HAP-1 (cell line): ENCODE measurements around the gene SGPL1.
A peak's percentile ranks its signal among the peaks of the same experiment; 100 is the strongest.
"Not testable (repeated sequence)": the region's sequence is repeated elsewhere in the genome, so short reads cannot be mapped to it uniquely, and the experiment has no call there.

Experiments
- DNase-seq, 2 experiments: peaks; one replicate each; pipeline ENCODE4 v3.0.0-alpha.2; 2016 to 2020; ENCODE audit warnings: low spot score in 2 of 2
- H3K27me3 ChIP-seq: fragments of 250-450 bp; sonication (Bioruptor Pico); 2 replicates; pipeline ENCODE4 v1.5.1; 2020; ENCODE audit warnings: low read depth, mild to moderate bottlenecking, moderate library complexity
- H3K36me3 ChIP-seq: fragments of 250-450 bp; sonication (Bioruptor Pico); replicated peaks from 2 replicates; pipeline ENCODE4 v1.5.1; 2020; ENCODE audit warnings: mild to moderate bottlenecking
- H3K4me1 ChIP-seq: fragments of 250-450 bp; sonication (Bioruptor Pico); 2 replicates; pipeline ENCODE4 v1.5.1; 2020; ENCODE audit warnings: mild to moderate bottlenecking
- H3K4me3 ChIP-seq: fragments of 250-450 bp; sonication (Bioruptor Pico); 2 replicates; pipeline ENCODE4 v1.5.1; 2020; ENCODE audit warnings: mild to moderate bottlenecking, moderate library complexity
- H3K9me3 ChIP-seq: fragments of 250-450 bp; sonication (Bioruptor Pico); 2 replicates; pipeline ENCODE4 v1.5.1; 2020; ENCODE audit warnings: mild to moderate bottlenecking, moderate library complexity
- in situ Hi-C: fragments of 300-500 bp; cut with MboI; formaldehyde crosslinking; loops from 3 replicates; pipeline ENCODE4 v1.14.3; 2020; ENCODE audit warnings: low sequenced_read_pairs, inconsistent platforms, mixed read lengths

Gene SGPL1, protein sequence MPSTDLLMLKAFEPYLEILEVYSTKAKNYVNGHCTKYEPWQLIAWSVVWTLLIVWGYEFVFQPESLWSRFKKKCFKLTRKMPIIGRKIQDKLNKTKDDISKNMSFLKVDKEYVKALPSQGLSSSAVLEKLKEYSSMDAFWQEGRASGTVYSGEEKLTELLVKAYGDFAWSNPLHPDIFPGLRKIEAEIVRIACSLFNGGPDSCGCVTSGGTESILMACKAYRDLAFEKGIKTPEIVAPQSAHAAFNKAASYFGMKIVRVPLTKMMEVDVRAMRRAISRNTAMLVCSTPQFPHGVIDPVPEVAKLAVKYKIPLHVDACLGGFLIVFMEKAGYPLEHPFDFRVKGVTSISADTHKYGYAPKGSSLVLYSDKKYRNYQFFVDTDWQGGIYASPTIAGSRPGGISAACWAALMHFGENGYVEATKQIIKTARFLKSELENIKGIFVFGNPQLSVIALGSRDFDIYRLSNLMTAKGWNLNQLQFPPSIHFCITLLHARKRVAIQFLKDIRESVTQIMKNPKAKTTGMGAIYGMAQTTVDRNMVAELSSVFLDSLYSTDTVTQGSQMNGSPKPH

DNA sequence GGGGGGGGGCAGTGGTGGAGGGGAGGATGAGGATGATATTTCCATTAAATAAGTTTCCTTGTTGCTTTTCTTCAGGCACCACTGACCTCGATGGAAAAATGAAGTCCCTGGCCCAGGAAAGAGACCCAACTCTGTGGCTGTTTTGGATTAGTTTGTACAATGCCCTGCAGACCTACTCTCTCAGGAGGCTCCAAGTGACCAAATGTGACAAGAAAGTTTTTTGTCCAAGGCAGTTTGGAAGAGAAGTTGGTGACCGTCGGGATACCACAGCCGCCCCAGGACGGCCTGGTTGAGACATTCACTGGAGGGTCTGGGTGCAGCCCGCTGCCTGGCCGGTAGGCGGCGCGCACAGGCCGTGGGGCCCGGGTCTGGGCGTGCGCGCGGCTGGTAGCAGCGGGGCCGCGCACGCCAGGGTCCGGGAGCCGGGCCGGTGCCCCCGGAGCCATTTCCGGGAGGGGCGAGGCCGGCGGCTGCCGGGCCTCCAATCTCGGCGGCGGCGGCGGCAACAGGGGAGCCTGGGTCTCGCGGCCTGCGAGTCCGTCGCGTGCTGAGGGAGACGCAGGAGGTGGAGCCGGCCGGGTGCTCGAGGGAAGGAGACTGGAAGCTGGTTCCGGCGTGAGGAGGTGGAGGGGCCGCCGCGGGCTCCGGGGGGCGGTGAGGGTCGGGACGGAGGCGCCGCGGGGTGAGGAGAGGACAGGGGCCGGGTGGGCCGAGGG is at the start of gene SGPL1:
Gene SGPL1 (plus strand): TSS at position 445 of the 716 bp plus-strand sequence. CDS start 906 bp downstream, outside the sequence.
- peak within 1 kb of the TSS; percentile 72 for H3K4me3 ChIP-seq
- peak; percentile 79 to 87 for DNase-seq
- H3K9me3 ChIP-seq: no peaks in the 10 kb centered on the region
- no peaks in the 10 kb centered on the region for H3K27me3 ChIP-seq
- H3K36me3 ChIP-seq: peaks cover 28% of the 10 kb centered on the region
- peaks cover 12% of the 10 kb centered on the region; the same call in 1 of the 2 replicates for H3K4me1 ChIP-seq
- in situ Hi-C loops: no loop called here

- not testable (repeated sequence) for H3K4me3 ChIP-seq, H3K27me3 ChIP-seq, H3K4me1 ChIP-seq, H3K36me3 ChIP-seq, DNase-seq, H3K9me3 ChIP-seq
- in situ Hi-C loops: loop anchor here (10.0 kb wide), 2 partner anchors 223 to 303 kb away; no protein-coding TSS in a partner anchor
Measured at GRCh38 chr10:70768026-70768685, 47.6 kb upstream of the SGPL1 start.

GRCh38 chr10:70769121-70769520 is 46.6 kb upstream of the SGPL1 start:
- Histone ChIP-seq H3K4me1 (no peaks in the 10 kb centered on the region), H3K4me3 (no peak overlapping the region), H3K9me3 (peaks cover 4% of the 10 kb centered on the region; the same call in 1 of the 2 replicates), H3K36me3 (no peaks in the 10 kb centered on the region), H3K27me3 (no peaks in the 10 kb centered on the region)
- peak in 1 of 2 experiments; percentile 1 for DNase-seq
- in situ Hi-C loops: loop anchor here (10.0 kb wide), 2 partner anchors 224 to 304 kb away; no protein-coding TSS in a partner anchor

GRCh38 chr10:70770001-70770400 is 45.7 kb upstream of the SGPL1 start:
- no peaks in the 10 kb centered on the region for H3K36me3 ChIP-seq
- in situ Hi-C loops: no loop called here
- no peaks in the 10 kb centered on the region for H3K27me3 ChIP-seq
- DNase-seq: no peak
- no peak overlapping the region for H3K4me3 ChIP-seq
- peaks cover 4% of the 10 kb centered on the region; the same call in 1 of the 2 replicates for H3K9me3 ChIP-seq
- H3K4me1 ChIP-seq: no peaks in the 10 kb centered on the region

- in situ Hi-C loops, H3K4me3 ChIP-seq, H3K27me3 ChIP-seq, H3K9me3 ChIP-seq, H3K4me1 ChIP-seq, DNase-seq, H3K36me3 ChIP-seq: not testable (repeated sequence)
Measured at GRCh38 chr10:70770516-70770915, 45.2 kb upstream of the SGPL1 start.

- Histone ChIP-seq H3K9me3 (peaks cover under 1% of the 10 kb centered on the region; the same call in 1 of the 2 replicates), H3K27me3 (no peaks in the 10 kb centered on the region), H3K36me3 (no peaks in the 10 kb centered on the region), H3K4me3 (no peak overlapping the region), H3K4me1 (no peaks in the 10 kb centered on the region)
- in situ Hi-C loops: no loop called here
- DNase-seq: no peak
Measured at GRCh38 chr10:70771311-70772194, 44.2 kb upstream of the SGPL1 start.

- no peaks in the 10 kb centered on the region for H3K4me1 ChIP-seq
- H3K36me3 ChIP-seq: no peaks in the 10 kb centered on the region
- DNase-seq: peak in 1 of 2 experiments; percentile 4
- H3K9me3 ChIP-seq: no peaks in the 10 kb centered on the region
- no peak overlapping the region for H3K4me3 ChIP-seq
- in situ Hi-C loops: no loop called here
- H3K27me3 ChIP-seq: no peaks in the 10 kb centered on the region
Measured at GRCh38 chr10:70772627-70773026, 43.1 kb upstream of the SGPL1 start.

GRCh38 chr10:70773461-70773860 is 42.3 kb upstream of the SGPL1 start:
- H3K4me1 ChIP-seq: no peaks in the 10 kb centered on the region
- no peaks in the 10 kb centered on the region for H3K36me3 ChIP-seq
- in situ Hi-C loops: no loop called here
- H3K27me3 ChIP-seq: no peaks in the 10 kb centered on the region
- DNase-seq: no peak
- H3K9me3 ChIP-seq: no peaks in the 10 kb centered on the region
- no peak overlapping the region for H3K4me3 ChIP-seq

DNA sequence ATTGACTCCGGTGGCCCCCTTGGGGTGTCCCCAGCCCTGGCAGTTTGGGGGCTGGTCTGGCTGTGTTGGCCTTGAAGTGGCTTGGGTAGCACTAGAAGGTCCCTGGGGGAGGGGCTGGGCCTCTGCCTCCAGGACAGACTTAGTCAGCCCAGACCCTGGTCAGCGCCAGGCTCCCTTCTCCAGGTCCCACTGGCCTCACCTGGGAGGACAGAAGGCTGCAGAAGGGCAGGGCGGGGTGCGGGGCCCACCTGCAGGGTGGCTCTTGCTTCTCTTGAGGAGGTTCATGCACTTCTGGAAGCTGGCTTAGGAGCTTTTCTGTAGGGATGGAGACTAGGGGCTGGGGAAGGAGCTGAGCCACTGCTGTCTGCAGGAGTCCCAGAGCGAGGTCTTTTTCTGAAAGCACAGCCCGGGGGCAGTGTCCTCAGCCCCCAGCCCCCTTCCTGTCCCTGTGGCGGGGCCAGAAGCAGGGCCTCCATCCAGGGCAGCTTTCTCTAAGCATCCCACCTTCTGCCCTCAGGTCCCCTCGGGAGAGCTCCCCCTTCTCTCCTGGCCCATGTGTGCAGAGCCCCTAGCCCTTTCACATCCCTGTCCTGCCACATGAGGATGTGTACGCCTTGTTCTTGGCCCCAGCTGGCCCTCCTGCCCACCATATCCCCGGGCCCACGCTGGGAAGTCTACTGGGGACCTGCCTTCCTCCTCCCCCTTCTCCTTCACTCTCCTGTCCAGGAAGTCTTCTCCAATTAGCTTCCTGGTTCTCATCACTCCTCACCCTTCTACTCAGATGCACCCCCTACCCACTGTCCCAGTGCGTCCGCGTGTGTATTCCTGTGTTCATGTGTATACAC is 41.6 kb upstream of the SGPL1 start:
- no peaks in the 10 kb centered on the region for H3K27me3 ChIP-seq
- H3K4me3 ChIP-seq: no peak overlapping the region
- no peaks in the 10 kb centered on the region for H3K4me1 ChIP-seq
- H3K9me3 ChIP-seq: no peaks in the 10 kb centered on the region
- DNase-seq: no peak
- no peaks in the 10 kb centered on the region for H3K36me3 ChIP-seq
- in situ Hi-C loops: no loop called here

GRCh38 chr10:70774810-70775678 is 40.7 kb upstream of the SGPL1 start:
- no peaks in the 10 kb centered on the region for H3K9me3 ChIP-seq
- no peaks in the 10 kb centered on the region for H3K4me1 ChIP-seq
- H3K27me3 ChIP-seq: no peaks in the 10 kb centered on the region
- H3K36me3 ChIP-seq: no peaks in the 10 kb centered on the region
- DNase-seq: no peak
- in situ Hi-C loops: no loop called here
- H3K4me3 ChIP-seq: no peak overlapping the region

DNA sequence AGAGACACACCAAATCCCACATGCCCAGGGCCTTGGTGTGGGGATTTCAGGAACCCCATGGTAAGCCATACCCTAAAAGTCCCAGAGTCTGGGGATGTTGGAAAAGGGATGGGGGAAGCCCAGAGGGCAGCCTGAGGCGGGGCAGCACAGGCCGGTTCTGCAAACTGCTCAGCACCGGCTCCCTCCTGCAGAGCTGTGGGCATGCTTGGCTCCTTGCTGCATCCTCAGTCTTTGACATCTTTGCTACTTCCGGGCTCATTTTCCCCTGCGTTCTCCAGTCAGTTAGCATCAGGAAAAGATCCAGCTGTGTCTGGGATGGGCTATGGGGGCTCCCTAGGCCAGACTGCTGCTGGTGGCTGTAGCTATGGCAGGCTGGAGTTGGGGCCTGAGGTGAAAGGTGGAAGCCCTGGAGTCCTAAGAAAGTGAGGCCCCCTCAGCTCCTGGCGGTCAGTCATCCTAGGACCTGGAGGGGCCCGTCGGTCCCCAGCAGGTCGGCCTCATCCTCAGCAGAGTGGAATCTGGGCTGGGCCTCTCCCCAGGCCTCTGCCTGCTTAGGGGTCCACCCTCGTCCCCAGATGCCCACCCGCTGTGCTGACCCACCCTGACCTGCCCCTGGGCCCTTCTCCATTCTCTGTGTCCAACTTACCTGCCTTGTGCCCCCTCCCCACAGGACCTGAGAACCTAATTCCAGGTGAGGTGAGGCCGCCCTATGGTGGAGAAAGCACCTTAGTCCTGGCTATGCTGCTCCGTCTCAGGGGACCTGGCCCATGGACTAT is 39.9 kb upstream of the SGPL1 start:
- Histone ChIP-seq H3K36me3 (no peaks in the 10 kb centered on the region), H3K4me1 (no peaks in the 10 kb centered on the region), H3K9me3 (no peaks in the 10 kb centered on the region), H3K27me3 (no peaks in the 10 kb centered on the region), H3K4me3 (no peak overlapping the region)
- in situ Hi-C loops: no loop called here
- DNase-seq: no peak
